GM21526 (cell line): ENCODE measurements around the gene RNASE13.
"Not testable (repeated sequence)": the region's sequence is repeated elsewhere in the genome, so short reads cannot be mapped to it uniquely, and the experiment has no call there.

Experiments used
- ATAC-seq: cut with Tn5 transposase; IDR thresholded peaks from one replicate; pipeline ENCODE4 v1.9.1; 2021; ENCODE audit warnings: moderate library complexity; ENCODE audit not compliant: unreplicated experiment, low FRiP score

Gene RNASE13

DNA sequence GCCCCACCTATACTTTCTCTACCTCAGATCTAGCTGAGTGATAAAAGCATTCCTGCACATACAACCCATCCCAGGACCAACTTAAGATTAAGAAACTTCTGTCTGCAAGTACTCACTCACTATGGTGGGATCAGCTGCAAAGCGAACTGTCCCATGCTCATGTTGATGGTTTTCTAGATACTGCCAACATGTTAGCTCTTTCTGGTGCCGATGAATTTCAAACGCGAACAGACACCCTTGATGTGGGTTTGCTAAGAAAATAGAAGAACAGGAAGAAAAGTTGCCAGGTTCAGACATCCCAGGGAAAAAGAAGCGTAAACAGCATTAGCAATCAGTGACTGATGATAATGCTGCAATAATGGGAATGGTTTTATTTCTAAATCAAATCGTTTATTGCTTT is 37.0 kb downstream of the RNASE13 start:
- ATAC-seq = no peak

DNA sequence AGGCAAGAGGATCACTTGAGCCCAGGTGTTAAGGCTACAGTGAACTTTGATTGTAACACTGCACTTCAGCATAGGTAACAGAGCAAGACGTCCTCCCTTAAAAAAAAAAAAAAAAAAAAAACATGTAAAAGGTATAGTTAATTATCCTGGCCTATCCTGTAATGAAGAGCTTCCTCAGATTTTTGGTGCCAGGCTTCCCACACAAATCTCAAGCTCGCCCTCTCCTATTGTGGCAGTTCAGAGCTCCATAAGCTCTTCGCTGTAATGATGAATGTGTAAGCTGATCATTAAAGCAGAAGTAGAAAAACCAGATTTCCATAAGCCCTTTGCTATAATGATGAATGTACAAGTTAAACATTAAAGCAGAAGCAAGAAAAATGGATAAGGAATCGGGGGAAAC is 37.5 kb downstream of the RNASE13 start:
- ATAC-seq = no peak

DNA sequence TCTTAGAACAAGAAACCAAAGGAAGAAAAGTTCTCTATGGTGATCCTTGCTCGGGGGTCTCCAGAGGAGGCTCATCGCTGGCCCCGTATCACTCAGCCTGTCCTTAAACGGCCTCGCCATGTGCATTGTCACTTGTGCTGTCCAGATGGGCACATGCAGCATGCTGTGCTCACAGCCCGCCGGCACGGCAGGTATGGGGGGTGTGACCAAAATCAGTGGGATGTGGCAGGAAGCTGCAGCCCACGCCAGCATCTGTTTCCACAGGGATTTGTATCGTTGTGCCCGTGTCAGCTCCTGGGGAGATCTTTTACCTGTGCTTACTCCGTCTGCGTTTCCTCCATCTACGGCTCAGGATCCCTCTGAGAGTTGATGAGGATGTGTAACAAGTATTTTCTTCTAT is 38.1 kb downstream of the RNASE13 start:
- ATAC-seq = no peak

DNA sequence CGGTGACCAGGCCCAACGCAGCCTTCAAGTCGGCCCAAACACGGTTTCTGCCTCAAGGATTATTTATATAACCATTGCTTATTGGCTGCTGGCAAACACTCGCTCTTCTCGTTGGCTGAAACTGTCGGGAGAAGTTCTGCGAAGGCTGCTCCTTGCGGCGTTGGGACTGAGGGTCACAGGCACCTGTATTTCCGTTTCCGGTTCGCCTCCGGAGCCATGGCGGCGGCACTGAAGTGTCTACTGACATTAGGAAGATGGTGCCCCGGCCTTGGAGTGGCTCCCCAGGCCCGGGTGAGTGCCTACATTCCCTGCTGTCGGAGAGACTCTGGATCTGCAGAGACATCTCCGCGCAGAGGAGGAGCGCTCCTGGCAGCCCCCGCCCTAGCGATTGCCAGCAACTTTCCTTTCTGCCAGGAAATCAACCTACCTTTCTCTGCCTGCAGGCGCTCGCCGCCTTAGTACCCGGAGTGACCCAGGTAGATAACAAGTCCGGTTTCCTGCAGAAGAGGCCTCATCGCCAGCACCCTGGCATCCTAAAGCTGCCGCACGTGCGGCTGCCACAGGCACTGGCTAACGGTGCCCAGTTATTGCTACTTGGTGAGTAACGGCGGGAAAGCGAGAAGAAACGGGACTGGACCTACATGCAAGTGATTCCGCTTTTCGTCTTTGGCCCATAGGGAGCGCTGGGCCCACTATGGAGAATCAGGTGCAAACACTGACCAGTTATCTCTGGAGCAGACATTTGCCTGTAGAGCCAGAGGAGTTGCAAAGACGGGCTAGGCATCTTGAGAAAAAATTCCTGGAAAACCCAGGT is 44.6 kb downstream of the RNASE13 start, which contains the start of gene METTL17:
Gene METTL17 (plus strand): TSS at position 194 of the 814 bp plus-strand sequence. CDS start 23 bp downstream, at position 217.
- peak; percentile 88 for ATAC-seq

DNA sequence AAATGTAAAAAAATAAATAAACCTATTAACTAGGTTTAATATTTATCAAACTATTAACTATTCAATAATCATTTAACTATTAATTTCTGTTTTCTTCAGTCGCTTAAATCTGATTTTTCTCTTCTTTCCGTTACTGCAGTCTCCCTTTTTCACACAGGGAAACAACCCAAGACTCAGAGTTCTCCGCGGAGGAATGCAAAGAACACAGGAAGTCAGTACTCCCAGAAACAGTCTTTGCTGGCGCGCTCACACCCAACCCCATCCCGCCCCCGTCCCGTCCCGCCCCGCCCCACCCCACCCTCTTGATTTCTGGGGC is 45.2 kb downstream of the RNASE13 start:
- no peak for ATAC-seq

DNA sequence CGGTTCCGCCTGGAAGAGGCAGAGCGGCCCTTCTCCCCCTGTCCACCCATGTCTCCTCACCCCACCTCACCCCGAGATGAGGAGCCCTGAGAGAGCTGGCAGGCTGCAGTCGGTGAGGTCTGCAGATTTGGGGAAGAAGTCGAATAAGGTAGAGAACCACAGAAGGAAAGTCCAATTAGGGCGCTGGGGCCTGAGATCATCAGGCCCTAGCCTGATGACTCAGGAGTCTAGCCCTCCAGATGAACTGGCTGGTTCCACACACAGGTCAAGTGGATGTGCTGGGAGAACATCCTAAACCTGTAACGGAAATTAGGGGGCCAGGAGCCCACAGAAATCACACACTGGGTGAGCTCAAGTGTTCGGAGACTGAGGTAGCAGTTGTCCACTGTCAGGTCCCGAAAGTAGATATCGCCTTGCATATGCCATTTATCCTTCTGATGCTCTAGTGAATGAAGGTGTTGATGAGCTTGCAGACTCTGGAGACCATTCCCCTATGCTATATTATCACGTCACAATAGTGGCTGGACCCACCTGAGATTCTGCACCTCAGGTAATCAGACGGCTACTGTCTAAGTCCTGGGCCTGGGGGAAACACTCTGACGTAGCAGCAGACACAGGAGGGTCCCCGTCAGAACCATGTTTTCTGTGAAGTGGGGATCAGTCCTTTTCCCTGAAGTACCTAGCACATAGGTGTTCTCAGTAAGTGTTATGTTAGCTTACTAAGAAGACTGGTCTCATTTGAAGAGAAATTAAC is 45.7 kb downstream of the RNASE13 start:
- no peak for ATAC-seq

DNA sequence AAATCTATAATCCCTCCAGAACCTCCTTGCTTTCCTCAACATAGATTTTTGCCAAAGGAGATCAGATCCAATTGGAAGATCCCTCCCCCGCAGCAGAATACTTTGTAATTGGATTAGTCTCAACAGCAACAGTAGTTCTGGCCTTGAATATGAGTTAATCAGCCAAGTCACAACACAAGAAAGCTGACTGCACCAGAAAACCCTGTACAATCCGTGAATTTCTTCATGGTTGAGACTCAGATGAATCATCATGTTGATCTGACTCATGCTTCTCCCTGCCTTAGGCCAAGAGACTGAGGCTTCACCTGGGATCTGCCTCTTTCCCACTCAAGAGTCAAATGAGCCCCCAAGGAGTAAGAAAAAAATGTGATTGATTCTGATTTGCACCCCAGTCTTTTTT is 47.8 kb downstream of the RNASE13 start:
- ATAC-seq = no peak

DNA sequence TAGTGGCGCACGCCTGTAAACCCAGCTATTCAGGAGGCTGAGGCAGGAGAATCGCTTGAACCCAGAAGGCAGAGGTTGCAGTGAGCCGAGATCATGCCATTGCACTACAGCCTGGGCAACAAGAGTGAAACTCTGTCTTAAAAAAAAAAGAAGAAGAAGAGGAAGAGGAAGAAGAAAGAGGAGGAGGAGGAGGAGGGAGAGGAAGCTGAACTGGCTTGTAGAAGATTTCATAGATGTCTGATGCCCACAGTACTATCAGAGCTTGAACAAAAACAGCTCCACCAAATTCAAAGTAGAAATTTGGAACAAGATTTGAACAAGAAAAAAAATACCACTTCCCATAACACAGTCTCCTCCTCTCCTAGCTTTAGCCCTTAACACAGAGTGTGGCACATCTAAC is 49.0 kb downstream of the RNASE13 start:
- not testable (repeated sequence) for ATAC-seq
